Mucosa of stomach (tissue), 1 donor: ENCODE measurements around the gene CEP85L.

ENCODE experiments used
- H3K27me3 ChIP-seq: one replicate; pipeline ENCODE4 v1.7.0; 2013; ENCODE audit warnings: mild to moderate bottlenecking, low read length; ENCODE audit not compliant: control insufficient read depth, insufficient read depth
- H3K36me3 ChIP-seq: one replicate; pipeline ENCODE4 v1.7.0; 2013; ENCODE audit warnings: low read length; ENCODE audit not compliant: control insufficient read depth, insufficient read depth
- H3K4me1 ChIP-seq: one replicate; pipeline ENCODE4 v1.7.0; 2013; ENCODE audit warnings: mild to moderate bottlenecking, low read length; ENCODE audit not compliant: control insufficient read depth, insufficient read depth
- H3K4me3 ChIP-seq: one replicate; pipeline ENCODE4 v1.7.0; 2013; ENCODE audit warnings: low read length
- H3K9ac ChIP-seq: one replicate; pipeline ENCODE4 v1.7.0; 2013; ENCODE audit warnings: mild to moderate bottlenecking, low read length, moderate library complexity
- H3K9me3 ChIP-seq: one replicate; pipeline ENCODE4 v1.7.0; 2013; ENCODE audit warnings: mild to moderate bottlenecking, low read length, moderate library complexity; ENCODE audit not compliant: control insufficient read depth
- donor health status: Pancreatic carcinoma.

CEP85L gene

GRCh38 chr6:118494091-118494490 is 157.3 kb downstream of the CEP85L start:
- Histone ChIP-seq H3K4me1 (no peaks in the 10 kb centered on the region), H3K4me3 (no peak overlapping the region), H3K27me3 (no peaks in the 10 kb centered on the region), H3K36me3 (no peaks in the 10 kb centered on the region), H3K9ac (no peak overlapping the region), H3K9me3 (no peaks in the 10 kb centered on the region)

- H3K9ac ChIP-seq, result no peak overlapping the region
- H3K4me3 ChIP-seq, result no peak overlapping the region
- H3K36me3 ChIP-seq, result no peaks in the 10 kb centered on the region
- H3K27me3 ChIP-seq, result no peaks in the 10 kb centered on the region
- H3K9me3 ChIP-seq, result no peaks in the 10 kb centered on the region
- peaks cover 5% of the 10 kb centered on the region for H3K4me1 ChIP-seq
Observed at GRCh38 chr6:118489990-118490389, 161.4 kb downstream of the CEP85L start.

- no peaks in the 10 kb centered on the region for H3K9me3 ChIP-seq
- no peak overlapping the region for H3K9ac ChIP-seq
- no peaks in the 10 kb centered on the region for H3K36me3 ChIP-seq
- peaks cover 5% of the 10 kb centered on the region for H3K4me1 ChIP-seq
- no peaks in the 10 kb centered on the region for H3K27me3 ChIP-seq
- no peak overlapping the region for H3K4me3 ChIP-seq
Observed at GRCh38 chr6:118488631-118489030, 162.8 kb downstream of the CEP85L start.

DNA sequence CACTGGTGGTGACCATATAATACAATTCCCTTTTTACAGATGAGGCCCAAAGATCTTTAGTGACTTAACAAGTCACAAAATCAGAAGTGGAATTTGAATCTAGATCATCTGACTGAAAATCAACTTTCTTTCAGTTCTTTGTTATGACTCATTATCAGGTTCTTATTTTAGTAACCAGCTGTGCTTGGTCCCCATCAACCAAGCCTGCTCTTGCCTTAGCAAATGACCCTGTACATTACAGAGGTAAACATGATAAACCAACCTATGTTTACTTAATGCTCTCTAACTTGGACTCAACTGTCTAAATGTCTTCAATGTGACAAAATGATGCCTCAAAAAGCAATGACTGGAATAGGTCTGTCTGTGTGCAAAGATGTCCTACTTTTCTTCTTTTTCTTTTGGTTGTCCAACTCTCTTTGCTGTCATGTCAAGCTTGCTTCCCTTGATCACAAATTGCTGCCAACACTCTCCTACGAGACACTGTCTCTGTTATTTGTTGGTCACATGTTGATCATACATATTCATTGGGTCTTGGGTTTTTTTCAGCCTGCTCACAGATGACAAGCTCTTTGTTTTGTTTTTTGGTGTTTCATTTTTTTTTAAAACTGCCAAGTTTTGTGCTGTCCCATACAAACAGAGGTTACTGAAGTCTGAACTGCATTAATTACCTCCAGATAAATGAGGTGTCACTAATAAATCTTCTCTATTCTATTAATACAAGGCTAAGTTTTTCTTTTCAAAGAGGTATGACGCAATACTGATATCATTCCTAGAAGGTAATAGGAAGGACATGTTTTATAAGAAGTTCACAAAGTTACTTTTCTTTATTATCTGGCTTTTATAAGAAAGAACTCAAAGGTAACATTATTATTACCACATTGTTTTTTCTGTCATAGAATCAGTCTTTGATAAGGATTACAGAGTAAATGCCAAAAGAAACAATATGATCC is 165.5 kb downstream of the CEP85L start:
- Histone ChIP-seq H3K4me1 (peaks cover 5% of the 10 kb centered on the region), H3K4me3 (no peak overlapping the region), H3K9ac (no peak overlapping the region), H3K9me3 (no peaks in the 10 kb centered on the region), H3K36me3 (no peaks in the 10 kb centered on the region), H3K27me3 (no peaks in the 10 kb centered on the region)

GRCh38 chr6:118476551-118476950 is 174.8 kb downstream of the CEP85L start:
- H3K4me3 ChIP-seq, result no peak overlapping the region
- H3K36me3 ChIP-seq, result no peaks in the 10 kb centered on the region
- H3K9ac ChIP-seq, result no peak overlapping the region
- H3K27me3 ChIP-seq, result no peaks in the 10 kb centered on the region
- H3K4me1 ChIP-seq, result no peaks in the 10 kb centered on the region
- no peaks in the 10 kb centered on the region for H3K9me3 ChIP-seq

DNA sequence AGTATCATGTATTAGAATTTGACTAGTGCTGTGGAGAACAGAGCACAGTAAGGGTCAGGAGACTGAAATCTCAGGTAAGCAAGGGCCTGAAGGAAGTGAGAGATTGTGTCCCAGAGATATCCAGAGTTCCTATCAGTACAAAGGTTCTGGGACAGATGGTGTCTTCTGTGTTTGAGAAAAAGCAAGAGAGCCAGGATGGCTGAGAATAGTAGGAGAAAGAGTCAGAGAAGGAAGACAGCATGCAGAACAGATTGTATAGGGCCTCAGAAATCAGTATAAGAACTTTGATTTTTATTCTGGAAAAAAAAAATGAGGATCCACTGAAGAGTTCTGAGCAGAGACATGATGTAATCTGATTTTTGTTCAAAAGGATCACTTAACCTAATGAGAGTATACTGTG is 178.1 kb downstream of the CEP85L start:
- Histone ChIP-seq H3K4me3 (no peak overlapping the region), H3K9ac (no peak overlapping the region), H3K9me3 (no peaks in the 10 kb centered on the region), H3K27me3 (no peaks in the 10 kb centered on the region), H3K4me1 (peaks cover 9% of the 10 kb centered on the region), H3K36me3 (no peaks in the 10 kb centered on the region)

GRCh38 chr6:118469468-118469867 is 181.9 kb downstream of the CEP85L start:
- H3K9ac ChIP-seq, result no peak overlapping the region
- H3K27me3 ChIP-seq, result no peaks in the 10 kb centered on the region
- peaks cover 9% of the 10 kb centered on the region for H3K4me1 ChIP-seq
- no peaks in the 10 kb centered on the region for H3K36me3 ChIP-seq
- no peak overlapping the region for H3K4me3 ChIP-seq
- H3K9me3 ChIP-seq, result no peaks in the 10 kb centered on the region

- H3K36me3 ChIP-seq, result no peaks in the 10 kb centered on the region
- H3K4me3 ChIP-seq, result no peak overlapping the region
- H3K9me3 ChIP-seq, result no peaks in the 10 kb centered on the region
- peaks cover 9% of the 10 kb centered on the region for H3K4me1 ChIP-seq
- no peak overlapping the region for H3K9ac ChIP-seq
- no peaks in the 10 kb centered on the region for H3K27me3 ChIP-seq
Observed at GRCh38 chr6:118468682-118469465, 182.5 kb downstream of the CEP85L start.

DNA sequence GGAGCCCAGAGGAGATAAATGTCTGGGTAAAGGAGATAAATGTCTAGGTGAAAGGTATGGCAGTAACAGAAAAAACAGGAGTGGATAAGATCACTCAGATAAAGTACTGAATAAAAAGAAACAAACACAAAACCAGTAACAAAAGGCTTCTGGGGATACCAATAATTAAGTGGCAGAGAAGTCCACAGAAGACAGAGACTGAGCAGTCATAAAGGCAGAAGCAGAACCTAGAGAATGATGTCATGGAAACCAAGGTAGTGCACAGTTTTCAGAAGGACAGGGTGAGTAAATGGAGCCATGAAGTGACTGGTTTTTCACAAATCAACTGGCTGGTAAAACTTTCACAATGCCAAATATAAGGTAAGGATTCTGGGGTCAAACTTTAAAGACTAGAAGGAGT is 184.2 kb downstream of the CEP85L start:
- Histone ChIP-seq H3K36me3 (no peaks in the 10 kb centered on the region), H3K4me3 (no peak overlapping the region), H3K27me3 (no peaks in the 10 kb centered on the region), H3K9ac (no peak overlapping the region), H3K4me1 (peaks cover 9% of the 10 kb centered on the region), H3K9me3 (no peaks in the 10 kb centered on the region)

DNA sequence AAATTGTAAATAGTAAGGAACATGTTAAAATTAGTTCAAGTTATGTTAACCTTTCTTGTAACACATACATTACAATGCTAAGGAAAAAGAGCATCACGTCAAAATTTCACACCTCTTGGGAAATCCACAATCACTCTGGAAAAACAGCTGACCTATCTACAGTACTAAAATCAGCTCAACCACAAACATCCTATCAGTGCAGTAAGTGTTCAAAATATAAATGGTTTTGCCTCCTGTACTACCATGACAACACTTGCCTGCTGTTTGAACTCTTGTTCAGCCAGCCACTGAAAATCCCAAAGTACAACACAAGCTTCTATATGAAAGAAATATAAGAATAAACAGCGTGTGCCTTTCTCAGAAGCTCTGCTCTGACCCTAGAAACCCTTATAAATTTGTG is 186.8 kb downstream of the CEP85L start:
- no peak overlapping the region for H3K9ac ChIP-seq
- H3K36me3 ChIP-seq, result no peaks in the 10 kb centered on the region
- no peaks in the 10 kb centered on the region for H3K27me3 ChIP-seq
- H3K4me3 ChIP-seq, result no peak overlapping the region
- peaks cover 9% of the 10 kb centered on the region for H3K4me1 ChIP-seq
- no peaks in the 10 kb centered on the region for H3K9me3 ChIP-seq

DNA sequence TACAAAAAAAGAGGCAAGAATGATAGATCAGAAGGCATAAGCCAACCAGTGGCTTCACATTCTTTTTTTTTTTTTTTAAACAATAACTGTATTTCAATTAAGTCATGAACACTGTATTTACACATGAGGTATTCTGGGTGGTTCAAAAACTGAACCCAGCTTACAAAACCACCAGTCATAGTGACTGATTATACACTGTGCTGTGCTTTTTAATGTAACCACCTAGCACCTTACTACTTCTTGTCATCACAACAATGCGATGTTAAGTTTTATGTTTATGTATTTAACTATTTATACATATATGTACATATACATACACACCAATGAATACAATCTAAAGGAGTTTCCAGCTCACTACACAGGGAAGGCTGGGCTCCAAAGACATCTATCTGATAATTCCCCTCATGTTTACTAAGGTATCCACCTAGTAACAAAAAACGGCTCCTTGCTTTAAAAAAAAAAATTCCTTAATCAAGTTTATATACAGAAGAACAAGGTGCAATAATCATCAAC is 190.4 kb downstream of the CEP85L start:
- Histone ChIP-seq H3K27me3 (no peaks in the 10 kb centered on the region), H3K9ac (no peak overlapping the region)

DNA sequence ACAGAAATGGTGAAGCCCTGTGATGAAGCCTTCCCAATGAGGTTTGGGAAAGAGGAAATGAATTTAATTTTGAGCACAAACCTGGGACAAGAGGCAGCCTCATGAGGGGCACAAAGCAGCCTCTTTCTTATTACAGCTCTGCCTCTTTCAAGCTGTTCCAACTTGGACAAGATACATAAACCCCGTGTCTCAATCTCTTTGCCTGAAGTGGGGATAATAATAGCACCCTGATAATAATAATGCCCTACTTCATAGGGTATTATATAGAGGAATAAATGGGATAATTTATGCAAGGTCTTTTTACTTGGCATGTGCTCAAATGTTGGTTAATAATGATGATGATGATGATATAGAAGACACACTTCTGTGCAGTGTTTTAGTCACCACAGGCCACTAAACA is 194.4 kb downstream of the CEP85L start:
- H3K27me3 ChIP-seq, result no peaks in the 10 kb centered on the region
- no peak overlapping the region for H3K4me3 ChIP-seq
- H3K36me3 ChIP-seq, result no peaks in the 10 kb centered on the region

More for the DNA sequence above, 190.4 kb downstream of the CEP85L start:
- Histone ChIP-seq H3K4me1 (no peaks in the 10 kb centered on the region), H3K9me3 (no peaks in the 10 kb centered on the region), H3K36me3 (no peaks in the 10 kb centered on the region), H3K4me3 (no peak overlapping the region)

More for the DNA sequence above, 194.4 kb downstream of the CEP85L start:
- Histone ChIP-seq H3K4me1 (no peaks in the 10 kb centered on the region), H3K9me3 (no peaks in the 10 kb centered on the region), H3K9ac (no peak overlapping the region)
